Measurements from ENCODE around the gene CD99. TPM values are rescaled to one million over a fixed set of nuclear protein-coding genes. Genes with fewer than 3 reads are reported as not detected.
A peak's percentile ranks its signal among the peaks of the same experiment; 100 is the strongest.

Gene CD99
- total RNA-seq = 215 and 226 TPM in 2 replicates

GRCh38 chrX:2690856-2691542 is at the start of gene CD99:
TSS of gene CD99 (plus strand) at chrX:2691295. CDS start at chrX:2691361, 66 bp downstream.
- H3K4me3 ChIP-seq (ENCODE audit: low read depth, low read length) = peak within 1 kb of the TSS; percentile 85
- TF ChIP-seq, protein P1, sequence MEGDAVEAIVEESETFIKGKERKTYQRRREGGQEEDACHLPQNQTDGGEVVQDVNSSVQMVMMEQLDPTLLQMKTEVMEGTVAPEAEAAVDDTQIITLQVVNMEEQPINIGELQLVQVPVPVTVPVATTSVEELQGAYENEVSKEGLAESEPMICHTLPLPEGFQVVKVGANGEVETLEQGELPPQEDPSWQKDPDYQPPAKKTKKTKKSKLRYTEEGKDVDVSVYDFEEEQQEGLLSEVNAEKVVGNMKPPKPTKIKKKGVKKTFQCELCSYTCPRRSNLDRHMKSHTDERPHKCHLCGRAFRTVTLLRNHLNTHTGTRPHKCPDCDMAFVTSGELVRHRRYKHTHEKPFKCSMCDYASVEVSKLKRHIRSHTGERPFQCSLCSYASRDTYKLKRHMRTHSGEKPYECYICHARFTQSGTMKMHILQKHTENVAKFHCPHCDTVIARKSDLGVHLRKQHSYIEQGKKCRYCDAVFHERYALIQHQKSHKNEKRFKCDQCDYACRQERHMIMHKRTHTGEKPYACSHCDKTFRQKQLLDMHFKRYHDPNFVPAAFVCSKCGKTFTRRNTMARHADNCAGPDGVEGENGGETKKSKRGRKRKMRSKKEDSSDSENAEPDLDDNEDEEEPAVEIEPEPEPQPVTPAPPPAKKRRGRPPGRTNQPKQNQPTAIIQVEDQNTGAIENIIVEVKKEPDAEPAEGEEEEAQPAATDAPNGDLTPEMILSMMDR (conservative IDR thresholded peaks at IDR 0.05; ENCODE audit: low read depth, low read length) = no peak
- DNase-seq (ENCODE audit: low read depth) = no peak

GRCh38 chrX:2642146-2642545 is 48.9 kb upstream of the CD99 start:
- no peak for DNase-seq (ENCODE audit: low read depth)
- no peak overlapping the region for H3K4me3 ChIP-seq (ENCODE audit: low read depth, low read length)
- TF ChIP-seq, protein P1 (conservative IDR thresholded peaks at IDR 0.05; ENCODE audit: low read depth, low read length) = no peak

GRCh38 chrX:2642791-2643190 is 48.3 kb upstream of the CD99 start:
- H3K4me3 ChIP-seq (ENCODE audit: low read depth, low read length) = no peak overlapping the region
- no peak for DNase-seq (ENCODE audit: low read depth)
- TF ChIP-seq, protein P1 (conservative IDR thresholded peaks at IDR 0.05; ENCODE audit: low read depth, low read length) = no peak

- no peak for DNase-seq (ENCODE audit: low read depth)
- TF ChIP-seq, protein P1 (conservative IDR thresholded peaks at IDR 0.05; ENCODE audit: low read depth, low read length) = no peak
- no peak overlapping the region for H3K4me3 ChIP-seq (ENCODE audit: low read depth, low read length)
These were observed 47.2 kb upstream of the CD99 start for GRCh38 chrX:2643880-2644279.

DNA sequence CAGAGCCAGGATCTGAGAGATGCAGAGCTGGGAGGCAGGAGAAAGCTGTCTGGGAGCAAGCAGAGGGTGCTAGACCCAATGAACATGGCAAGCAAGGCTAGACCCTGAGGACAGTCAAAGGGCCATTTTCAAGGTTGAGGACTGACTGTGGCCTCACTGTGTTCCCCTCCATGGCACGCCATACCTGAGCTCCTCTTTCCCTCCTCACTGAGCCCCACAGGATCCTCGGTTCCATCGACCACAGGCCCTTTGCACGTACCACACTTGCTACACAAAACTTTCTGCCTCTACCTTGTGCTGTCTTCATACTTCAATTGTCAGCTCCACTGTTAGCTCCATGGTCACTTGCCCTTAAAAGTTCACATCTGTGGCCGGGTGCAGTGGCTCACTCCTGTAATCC is 45.5 kb upstream of the CD99 start:
- DNase-seq (ENCODE audit: low read depth) = no peak
- TF ChIP-seq, protein P1 (conservative IDR thresholded peaks at IDR 0.05; ENCODE audit: low read depth, low read length) = no peak
- no peak overlapping the region for H3K4me3 ChIP-seq (ENCODE audit: low read depth, low read length)

DNA sequence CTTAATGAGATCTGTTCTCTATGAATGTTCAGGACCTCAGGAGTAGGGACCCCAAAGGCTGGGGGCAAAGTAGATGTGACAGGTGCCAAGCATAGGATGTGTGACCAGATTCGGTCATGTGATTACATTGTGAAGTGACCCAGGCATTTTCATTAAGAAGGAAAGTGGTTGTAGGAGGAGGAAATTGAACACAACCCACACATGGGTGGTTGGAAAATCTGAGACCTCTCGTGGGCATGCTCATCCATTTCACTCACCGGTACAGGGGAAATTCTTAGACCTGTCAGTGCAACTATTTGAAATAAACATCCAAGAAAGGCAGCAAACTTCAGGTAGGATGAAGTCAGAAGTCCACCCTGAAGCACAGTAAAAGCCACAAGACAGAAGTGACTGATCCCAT is 43.5 kb upstream of the CD99 start:
- no peak for DNase-seq (ENCODE audit: low read depth)
- H3K4me3 ChIP-seq (ENCODE audit: low read depth, low read length) = no peak overlapping the region
- TF ChIP-seq, protein P1 (conservative IDR thresholded peaks at IDR 0.05; ENCODE audit: low read depth, low read length) = no peak

DNA sequence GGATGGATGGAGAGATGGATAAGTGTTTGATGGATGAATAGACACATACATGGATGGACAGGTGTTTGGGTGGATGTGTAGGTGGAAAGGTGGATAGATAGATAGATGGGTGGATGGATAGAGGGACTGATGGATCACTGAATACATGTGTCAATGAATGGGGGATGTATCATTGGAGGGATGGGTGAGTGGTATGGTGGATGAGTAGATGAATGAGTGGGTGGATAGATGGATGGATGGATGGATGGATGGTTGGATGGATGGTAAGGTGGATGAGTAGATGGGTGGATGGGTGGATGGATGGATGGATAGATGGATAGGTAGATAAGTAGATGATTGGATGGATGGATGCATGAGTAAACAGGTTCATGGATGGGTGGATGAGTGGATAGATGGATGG is 41.1 kb upstream of the CD99 start:
- no peak overlapping the region for H3K4me3 ChIP-seq (ENCODE audit: low read depth, low read length)
- TF ChIP-seq, protein P1 (conservative IDR thresholded peaks at IDR 0.05; ENCODE audit: low read depth, low read length) = no peak
- no peak for DNase-seq (ENCODE audit: low read depth)

Measured in epithelial cell of proximal tubule (primary cell).